CD4-positive, alpha-beta T cell (primary cell): ENCODE data around the gene ST3GAL2. TPM values are rescaled to one million over a fixed set of nuclear protein-coding genes. Genes with fewer than 3 reads are reported as not detected.

ENCODE experiments used
- ATAC-seq: fragments of 200-7000 bp; cut with Tn5 transposase; one replicate; pipeline ENCODE4 v1.10.0; 2022; ENCODE audit warnings: mild to moderate bottlenecking; ENCODE audit not compliant: poor library complexity
- CTCF ChIA-PET: fragments of 350-600 bp; sonication (Branson Sonifier 250); formaldehyde crosslinking; loops from one replicate; lab custom pipeline; 2021; ENCODE audit warnings: antibody characterized with exemption, inconsistent platforms; lab: Charles Lee
- POLR2A ChIA-PET: fragments of 350-600 bp; sonication (Branson Sonifier 250); formaldehyde crosslinking; loops from one replicate; lab custom pipeline; 2021; ENCODE audit warnings: antibody characterized with exemption, inconsistent platforms; lab: Charles Lee
- DNase-seq, 14 experiments: peaks; one replicate each; pipeline ENCODE4 v3.0.0-alpha.2; 2013 to 2020; ENCODE audit warnings: mixed read lengths in 2 of 14
- H3K27ac ChIP-seq, 2 donors: one replicate each; pipeline versions ENCODE4 v1.5.1 to v1.7.0; 2013; ENCODE audit warnings: low read length in 2 of 2, low read depth in 1 of 2, mild to moderate bottlenecking in 1 of 2
- H3K27me3 ChIP-seq, 2 experiments: 1 replicate in 1 of 2; 2 replicates in 1 of 2; pipeline versions ENCODE4 v1.6.1 to v1.7.0; 2013; ENCODE audit warnings: low read length in 2 of 2, control low read depth in 1 of 2, mild to moderate bottlenecking in 1 of 2, moderate library complexity in 1 of 2; ENCODE audit not compliant: insufficient read depth in 2 of 2, control insufficient read depth in 1 of 2
- H3K36me3 ChIP-seq: one replicate; pipeline ENCODE4 v1.6.1; 2013; ENCODE audit warnings: low read length, control low read depth; ENCODE audit not compliant: insufficient read depth
- H3K4me1 ChIP-seq: one replicate; pipeline ENCODE4 v1.6.1; 2013; ENCODE audit warnings: low read length, control low read depth; ENCODE audit not compliant: insufficient read depth
- H3K4me3 ChIP-seq: one replicate; pipeline ENCODE4 v1.5.1; 2013; ENCODE audit warnings: mild to moderate bottlenecking, low read length, moderate library complexity
- H3K9me3 ChIP-seq, 2 experiments: 1 replicate in 1 of 2; 2 replicates in 1 of 2; pipeline versions ENCODE4 v1.6.1 to v1.7.0; 2013; ENCODE audit warnings: low read length in 2 of 2, mild to moderate bottlenecking in 2 of 2, control low read depth in 1 of 2, moderate library complexity in 1 of 2; ENCODE audit not compliant: control insufficient read depth in 1 of 2, insufficient read depth in 1 of 2
- H3K27ac Mint-ChIP-seq: one replicate; pipeline ENCODE4 v1.8.0; 2020; ENCODE audit warnings: mixed read lengths
- H3K27me3 Mint-ChIP-seq: one replicate; pipeline ENCODE4 v1.8.0; 2021; ENCODE audit warnings: mixed read lengths
- H3K36me3 Mint-ChIP-seq: one replicate; pipeline ENCODE4 v1.8.0; 2021; ENCODE audit warnings: low read depth, mixed read lengths
- H3K4me1 Mint-ChIP-seq: one replicate; pipeline ENCODE4 v1.8.0; 2021; ENCODE audit warnings: low read depth, mixed read lengths
- H3K4me3 Mint-ChIP-seq: one replicate; pipeline ENCODE4 v1.8.0; 2020; ENCODE audit warnings: mild to moderate bottlenecking, mixed read lengths
- H3K9me3 Mint-ChIP-seq: one replicate; pipeline ENCODE4 v1.8.0; 2020; ENCODE audit warnings: mixed read lengths
- intact Hi-C, 2 experiments: fragments of 100-400 bp; cut with DNase I in 1 of 2; cut with micrococcal nuclease in 1 of 2; formaldehyde crosslinking; loops; one replicate each; pipeline versions ENCODE4 v1.15.1 to v1.9.0; 2023 to 2025; cut with DNase I, micrococcal nuclease
- total RNA-seq, 174 experiments: library from RNA in 2 of 174; stranded (reverse) in 2 of 174; gene quantifications; one replicate each; pipeline ENCODE4 v1.2.3 and lab custom pipeline; 2021 to 2026
- TF ChIP-seq, protein P1 (sequence below): fragments of 200-600 bp; IDR thresholded peaks from one replicate; pipeline ENCODE4 v1.8.0; 2022; ENCODE audit warnings: antibody characterized with exemption, mild to moderate bottlenecking

The ST3GAL2 gene
- total RNA-seq, 2 experiments from 2014 or later, result 9.8 to 11.1 TPM

DNA sequence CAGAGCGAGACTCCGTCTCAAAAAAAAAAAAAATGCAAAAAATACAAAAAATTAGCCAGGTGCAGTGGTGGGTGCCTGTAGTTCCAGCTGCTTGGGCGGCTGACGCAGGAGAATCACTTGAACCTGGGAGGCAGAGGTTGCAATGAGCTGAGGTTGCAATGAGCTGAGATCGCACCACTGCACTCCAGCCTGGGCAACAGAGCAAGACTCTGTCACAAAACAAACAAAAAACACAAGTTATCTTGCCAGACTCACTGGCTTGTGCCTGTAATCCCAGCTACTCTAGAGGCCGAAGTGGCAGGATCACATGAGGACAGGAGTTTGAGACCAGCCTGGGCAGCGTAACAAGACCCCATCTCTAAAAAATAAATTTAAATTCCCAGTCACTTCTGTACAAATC lies 3.4 kb upstream of the ST3GAL2 start:
- H3K27me3 Mint-ChIP-seq, result no peaks in the 10 kb centered on the region
- ATAC-seq, result no peak
- TF ChIP-seq, protein P1, sequence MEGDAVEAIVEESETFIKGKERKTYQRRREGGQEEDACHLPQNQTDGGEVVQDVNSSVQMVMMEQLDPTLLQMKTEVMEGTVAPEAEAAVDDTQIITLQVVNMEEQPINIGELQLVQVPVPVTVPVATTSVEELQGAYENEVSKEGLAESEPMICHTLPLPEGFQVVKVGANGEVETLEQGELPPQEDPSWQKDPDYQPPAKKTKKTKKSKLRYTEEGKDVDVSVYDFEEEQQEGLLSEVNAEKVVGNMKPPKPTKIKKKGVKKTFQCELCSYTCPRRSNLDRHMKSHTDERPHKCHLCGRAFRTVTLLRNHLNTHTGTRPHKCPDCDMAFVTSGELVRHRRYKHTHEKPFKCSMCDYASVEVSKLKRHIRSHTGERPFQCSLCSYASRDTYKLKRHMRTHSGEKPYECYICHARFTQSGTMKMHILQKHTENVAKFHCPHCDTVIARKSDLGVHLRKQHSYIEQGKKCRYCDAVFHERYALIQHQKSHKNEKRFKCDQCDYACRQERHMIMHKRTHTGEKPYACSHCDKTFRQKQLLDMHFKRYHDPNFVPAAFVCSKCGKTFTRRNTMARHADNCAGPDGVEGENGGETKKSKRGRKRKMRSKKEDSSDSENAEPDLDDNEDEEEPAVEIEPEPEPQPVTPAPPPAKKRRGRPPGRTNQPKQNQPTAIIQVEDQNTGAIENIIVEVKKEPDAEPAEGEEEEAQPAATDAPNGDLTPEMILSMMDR, result no peak
- peaks cover 9% of the 10 kb centered on the region for H3K36me3 Mint-ChIP-seq
- no peak overlapping the region for H3K4me3 Mint-ChIP-seq
- no peak overlapping the region for H3K27ac Mint-ChIP-seq
- Histone ChIP-seq H3K27ac (no peak overlapping the region), H3K4me3 (no peak overlapping the region), H3K36me3 (no peaks in the 10 kb centered on the region), H3K27me3 (no peaks in the 10 kb centered on the region), H3K9me3 (no peaks in the 10 kb centered on the region), H3K4me1 (peaks cover 21% of the 10 kb centered on the region)
- intact Hi-C loops, result no loop called here
- ChIA-PET CTCF (interaction anchor here (1.0 to 1.8 kb wide), 2 partner anchors 10 to 12 kb away, joined by 3 to 6 read pairs; partner anchors contain the start of gene FCSK), POLR2A (interaction anchor here (1.7 kb wide), 1 partner anchor 12 kb away, joined by 4 read pairs; the partner anchor contains the start of gene FCSK)
- peaks cover 21% of the 10 kb centered on the region for H3K4me1 Mint-ChIP-seq
- no peak for DNase-seq
- H3K9me3 Mint-ChIP-seq, result no peaks in the 10 kb centered on the region

DNA sequence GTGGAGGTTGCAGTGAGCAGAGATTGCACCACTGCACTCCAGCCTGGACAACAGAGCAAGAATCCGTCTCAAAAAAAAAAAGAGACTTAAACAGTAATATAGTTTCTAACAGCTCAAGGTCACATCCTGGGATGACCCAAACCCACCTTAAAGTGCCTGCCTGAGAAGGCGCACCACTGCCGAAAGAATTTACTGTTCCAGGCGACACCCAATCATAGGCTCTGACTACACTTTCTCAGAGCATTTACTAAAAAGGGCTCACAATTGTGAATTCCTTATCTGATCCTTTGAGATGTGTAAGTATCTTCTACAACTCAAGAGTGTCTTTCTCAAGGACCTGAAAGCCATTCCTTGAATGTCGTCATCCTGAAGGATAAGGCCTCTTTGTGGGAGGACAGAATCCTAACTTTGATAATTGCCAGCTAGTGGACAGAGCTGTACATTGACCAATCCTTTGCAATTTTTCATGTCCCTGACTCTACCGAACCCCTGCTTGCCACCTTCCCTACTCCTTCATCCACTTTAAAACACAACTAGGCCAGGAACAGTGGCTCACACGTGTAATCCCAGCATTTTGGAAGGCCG lies 2.6 kb upstream of the ST3GAL2 start:
- Mint-ChIP-seq H3K27ac (no peak overlapping the region), H3K36me3 (peaks cover 10% of the 10 kb centered on the region), H3K27me3 (no peaks in the 10 kb centered on the region), H3K9me3 (no peaks in the 10 kb centered on the region), H3K4me1 (peaks cover 29% of the 10 kb centered on the region), H3K4me3 (peak overlapping the region; percentile 74)
- TF ChIP-seq, protein P1, result no peak
- Histone ChIP-seq H3K36me3 (no peaks in the 10 kb centered on the region), H3K4me3 (no peak overlapping the region), H3K4me1 (peaks cover 28% of the 10 kb centered on the region), H3K27me3 (no peaks in the 10 kb centered on the region), H3K9me3 (no peaks in the 10 kb centered on the region), H3K27ac (no peak overlapping the region)
- intact Hi-C loops, result no loop called here
- CTCF ChIA-PET, result interaction anchor here (1.3 kb wide), 1 partner anchor 11 kb away, joined by 3 read pairs; no protein-coding TSS in a partner anchor
- ATAC-seq (no peak), DNase-seq (no peak)
- POLR2A ChIA-PET, result interaction anchor here (1.7 kb wide), 1 partner anchor 13 kb away, joined by 4 read pairs; the partner anchor contains the start of gene FCSK

DNA sequence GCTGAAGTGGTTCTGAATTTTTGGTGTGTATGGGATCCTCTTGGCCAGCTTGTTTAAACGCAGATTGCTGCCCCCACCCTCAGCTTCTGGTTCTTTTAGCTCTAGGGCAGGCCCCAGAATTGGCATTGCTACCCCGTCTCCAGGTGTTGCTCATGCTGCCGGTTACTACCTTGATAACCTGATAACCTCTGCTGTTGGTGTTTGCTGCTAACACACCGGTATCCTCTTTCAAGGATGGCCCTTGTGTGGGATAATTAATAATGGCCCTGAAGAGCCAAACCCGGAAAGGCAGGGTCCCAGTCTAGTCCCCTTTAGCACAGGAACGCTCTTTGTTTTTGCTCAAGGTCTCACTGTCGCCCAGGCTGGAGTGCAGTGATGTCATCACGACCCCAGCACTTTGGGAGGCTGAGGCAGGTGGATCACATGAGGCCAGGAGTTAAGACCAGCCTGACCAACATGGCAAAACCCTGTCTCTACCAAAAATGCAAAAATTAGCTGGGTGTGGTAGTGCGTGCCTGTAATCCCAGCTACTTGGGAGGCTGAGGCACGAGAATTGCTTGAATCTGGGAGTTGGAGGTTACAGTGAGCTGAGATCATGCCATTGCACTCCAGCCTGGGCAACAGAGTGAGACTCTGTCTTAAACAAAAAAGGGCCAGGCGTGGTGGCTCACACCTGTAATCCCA lies 1.3 kb upstream of the ST3GAL2 start:
- no peaks in the 10 kb centered on the region for H3K36me3 ChIP-seq
- no peaks in the 10 kb centered on the region for H3K9me3 ChIP-seq
- peaks cover 10% of the 10 kb centered on the region for H3K36me3 Mint-ChIP-seq
- peaks cover 36% of the 10 kb centered on the region for H3K4me1 Mint-ChIP-seq
- H3K27ac Mint-ChIP-seq, result peak overlapping the region; percentile 72
- peak overlapping the region; percentile 94 for H3K4me3 ChIP-seq
- no peaks in the 10 kb centered on the region for H3K9me3 Mint-ChIP-seq
- no peak overlapping the region for H3K27ac ChIP-seq
- peak overlapping the region; percentile 92 for H3K4me3 Mint-ChIP-seq
- no peak for DNase-seq
- intact Hi-C loops, result no loop called here
- H3K4me1 ChIP-seq, result peaks cover 28% of the 10 kb centered on the region
- no peaks in the 10 kb centered on the region for H3K27me3 Mint-ChIP-seq
- TF ChIP-seq, protein P1, result no peak
- no peaks in the 10 kb centered on the region for H3K27me3 ChIP-seq
- CTCF ChIA-PET, result interaction anchor here (0.7 to 1.3 kb wide), 2 partner anchors 12 to 31 kb away, joined by 3 read pairs; no protein-coding TSS in a partner anchor
- no peak for ATAC-seq
- POLR2A ChIA-PET, result interaction anchor here (0.8 to 3.5 kb wide), 7 partner anchors 10 to 188 kb away, joined by 3 to 53 read pairs (median 9); partner anchors contain the start of genes AARS1, DDX19A, EXOSC6 and FCSK
